ENCODE measurements around the gene SLC17A1.

GRCh38 chr6:25878721-25879322 lies 47.0 kb upstream of the SLC17A1 start:
- no peak for TF ChIP-seq CTCF (IDR thresholded peaks at IDR 0.05)
- no peak for TF ChIP-seq POLR2A (IDR thresholded peaks at IDR 0.05)

All from right lobe of liver (tissue), 4 donors.